Stimulated activated CD8-positive, alpha-beta memory T cell treated with anti-CD3 and anti-CD28 coated beads, Interleukin-12 subunit alpha, Interleukin-12 subunit beta, amount 100 ng/mL, for 24 hours (primary cell): ENCODE measurements around the gene SYNRG.

ENCODE experiments used
- DNase-seq: peaks from one replicate; pipeline ENCODE4 v3.0.0-alpha.2; 2020; ENCODE audit errors: extremely low read depth

SYNRG gene

GRCh38 chr17:37598145-37598544 is 11.1 kb downstream of the SYNRG start:
- no peak for DNase-seq

- no peak for DNase-seq
Measured at GRCh38 chr17:37592291-37592690, 16.9 kb downstream of the SYNRG start.

DNA sequence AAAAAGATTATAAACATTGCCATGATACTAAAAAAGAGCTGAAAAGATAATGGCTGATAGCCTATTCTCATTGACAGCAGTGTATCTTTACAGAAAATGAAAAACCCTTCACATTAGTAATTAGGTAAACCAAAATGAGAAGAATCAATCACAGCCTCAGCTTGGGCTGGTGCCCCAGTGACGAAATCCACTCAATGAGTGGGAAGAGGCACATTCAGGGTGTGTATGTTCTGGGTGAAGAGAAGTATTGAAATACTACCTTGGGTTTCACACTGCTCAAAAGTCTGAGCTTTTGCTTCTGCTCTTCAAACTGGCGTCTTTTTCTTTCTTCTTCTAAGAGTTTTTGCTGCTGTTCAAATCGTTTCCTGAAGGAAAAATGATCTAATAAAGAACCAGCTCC is 24.2 kb downstream of the SYNRG start:
- DNase-seq: no peak

- DNase-seq: no peak
Measured at GRCh38 chr17:37576281-37576680, 32.9 kb downstream of the SYNRG start.

DNA sequence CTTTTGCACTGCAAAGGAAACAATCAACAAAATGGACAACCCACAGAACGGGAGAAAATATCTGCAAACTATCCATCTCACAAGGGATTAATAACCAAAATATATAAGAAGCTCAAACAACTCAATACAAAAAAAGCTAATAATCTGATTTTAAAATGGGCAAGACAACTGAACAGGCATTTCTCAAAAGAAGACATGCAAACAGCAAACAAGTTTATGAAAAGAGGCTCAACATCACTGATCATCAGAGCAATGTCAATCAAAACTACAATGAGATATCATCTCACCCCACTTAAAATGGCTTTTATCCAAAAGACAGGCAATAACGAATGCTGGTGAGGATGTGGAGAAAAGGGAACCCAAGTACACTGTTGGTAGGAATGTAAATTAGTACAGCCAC is 34.8 kb downstream of the SYNRG start:
- no peak for DNase-seq

GRCh38 chr17:37571674-37572073 is 37.5 kb downstream of the SYNRG start:
- DNase-seq: no peak

DNA sequence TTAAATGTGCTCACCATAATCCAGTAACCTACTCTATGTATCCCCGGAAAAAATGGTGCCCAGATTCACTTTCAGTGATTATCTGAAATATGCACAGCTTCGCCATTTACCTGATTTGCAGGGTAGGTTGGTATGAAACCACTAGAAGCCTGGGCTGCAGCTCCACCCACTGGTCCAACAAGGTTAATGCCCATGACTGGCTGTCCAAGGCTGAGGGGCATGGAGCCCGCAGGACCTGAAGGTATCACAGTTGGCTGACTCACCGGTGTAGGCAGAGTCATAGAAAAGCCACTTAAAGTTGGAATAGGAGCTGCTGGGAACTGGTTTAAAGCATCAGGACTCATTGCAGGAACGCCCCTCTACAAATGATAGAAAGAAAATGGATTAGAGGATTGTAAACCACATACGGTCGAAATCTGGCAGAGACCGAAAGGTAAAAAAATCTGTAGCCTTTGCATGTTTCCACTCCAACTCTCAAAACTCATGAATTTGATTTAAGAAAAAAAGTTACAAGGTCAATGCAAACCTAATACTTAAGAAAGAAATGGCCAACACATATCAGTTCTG is 38.6 kb downstream of the SYNRG start:
- DNase-seq: no peak

DNA sequence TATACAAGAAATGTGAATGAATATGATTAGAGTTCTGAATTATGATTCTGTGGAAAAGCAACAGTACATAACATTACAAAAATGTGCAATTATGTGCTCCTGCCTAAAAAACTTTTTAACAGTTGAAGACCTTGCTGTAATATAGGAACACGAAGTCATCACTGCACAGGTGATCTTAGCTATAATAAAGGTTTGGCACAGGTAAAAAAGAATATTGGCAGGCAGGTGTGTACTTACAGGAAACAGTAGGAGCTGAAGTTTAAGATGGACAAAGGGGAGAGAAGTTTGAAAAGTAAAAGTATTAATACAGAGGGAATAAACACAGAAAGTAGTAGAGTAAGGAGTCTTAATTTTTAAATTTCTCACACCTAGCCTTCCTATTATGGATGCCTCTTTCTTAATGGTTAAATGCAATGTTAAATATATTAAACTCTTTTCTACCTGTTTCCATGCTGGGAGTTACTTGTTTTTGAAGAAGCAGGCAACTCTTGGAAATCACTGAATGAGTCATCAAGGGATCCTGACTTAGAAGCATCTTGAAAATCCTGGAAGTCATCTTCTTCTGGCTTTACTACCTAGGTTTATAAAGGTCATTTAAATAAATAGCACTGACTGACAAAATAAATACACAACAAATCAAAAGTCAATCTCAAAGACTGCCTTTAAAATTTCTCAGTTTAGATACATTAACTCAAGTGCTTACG is 40.7 kb downstream of the SYNRG start:
- no peak for DNase-seq

DNA sequence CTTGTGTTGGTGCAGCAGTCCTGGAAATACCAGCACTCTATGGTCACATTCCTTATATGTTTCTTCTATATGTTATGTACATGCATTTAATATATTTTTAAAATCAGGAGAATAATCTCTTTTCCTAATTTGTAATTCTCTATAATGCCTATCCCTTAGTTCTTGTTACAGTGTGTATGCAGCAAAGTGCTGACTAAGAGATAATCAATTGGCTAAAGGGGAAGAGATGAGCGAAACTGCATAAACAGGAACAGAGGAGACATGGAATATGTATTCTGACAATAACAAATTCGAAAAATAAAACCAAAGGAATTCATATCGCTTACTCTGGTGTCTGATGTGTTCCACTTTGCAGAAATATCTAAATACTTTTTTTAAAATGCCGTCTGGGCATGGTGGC is 41.7 kb downstream of the SYNRG start:
- no peak for DNase-seq

DNA sequence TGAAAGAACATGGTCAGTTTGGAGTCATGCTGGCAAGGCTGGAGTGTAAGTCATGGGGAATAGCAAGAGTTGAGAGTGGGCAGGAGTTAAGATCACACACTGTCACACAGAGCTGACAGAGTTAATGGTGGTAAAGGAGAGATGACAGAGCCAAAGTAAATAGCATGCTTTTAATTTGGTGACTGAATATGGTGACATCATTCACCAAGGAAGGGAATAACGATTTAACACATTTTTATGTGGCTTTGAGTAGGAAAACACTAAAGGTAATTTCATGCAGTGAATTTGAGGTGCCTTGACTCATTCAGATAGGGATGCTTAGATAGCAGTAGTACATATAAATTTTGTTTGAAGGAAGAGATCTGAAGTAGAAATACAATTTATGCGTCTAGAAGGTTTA is 42.1 kb downstream of the SYNRG start:
- DNase-seq: no peak

DNA sequence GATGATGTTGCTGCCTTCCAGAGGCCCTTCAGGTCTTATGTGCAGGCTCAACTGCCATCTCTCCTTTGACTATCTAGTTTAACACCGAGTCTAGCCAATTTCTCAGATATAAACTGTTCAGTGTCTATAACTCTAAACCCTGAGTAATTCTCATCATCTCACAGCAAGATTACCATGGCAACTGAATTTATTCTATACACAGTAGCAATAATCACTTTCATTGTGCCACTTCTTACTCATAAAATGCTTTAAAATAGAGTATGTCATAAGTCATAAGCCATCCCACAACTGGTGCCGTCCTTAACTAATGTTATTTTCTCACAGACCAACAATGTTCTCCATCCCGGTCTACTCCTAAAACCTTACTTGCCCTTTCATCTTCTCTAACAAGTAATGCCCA is 45.0 kb downstream of the SYNRG start:
- DNase-seq: no peak

GRCh38 chr17:37562016-37562745 is 47.0 kb downstream of the SYNRG start:
- no peak for DNase-seq

DNA sequence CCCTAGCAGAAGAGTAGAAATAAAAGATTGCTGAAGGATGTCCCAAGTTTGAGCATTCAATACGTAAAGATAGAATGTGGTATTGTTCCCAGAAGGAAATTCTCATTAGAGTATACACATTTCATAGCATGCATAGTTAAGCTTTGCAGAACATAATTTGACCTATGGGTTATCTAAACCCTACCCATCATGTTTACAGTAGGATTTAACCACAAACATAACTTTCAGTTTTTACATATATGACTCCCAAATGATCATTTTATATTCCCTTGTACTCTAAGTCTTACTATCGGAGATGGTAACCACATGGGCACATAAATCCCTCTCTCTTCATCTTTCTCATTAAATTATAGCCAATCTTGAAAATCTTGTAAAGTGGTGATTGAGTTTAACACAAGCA is 50.9 kb downstream of the SYNRG start:
- no peak for DNase-seq

DNA sequence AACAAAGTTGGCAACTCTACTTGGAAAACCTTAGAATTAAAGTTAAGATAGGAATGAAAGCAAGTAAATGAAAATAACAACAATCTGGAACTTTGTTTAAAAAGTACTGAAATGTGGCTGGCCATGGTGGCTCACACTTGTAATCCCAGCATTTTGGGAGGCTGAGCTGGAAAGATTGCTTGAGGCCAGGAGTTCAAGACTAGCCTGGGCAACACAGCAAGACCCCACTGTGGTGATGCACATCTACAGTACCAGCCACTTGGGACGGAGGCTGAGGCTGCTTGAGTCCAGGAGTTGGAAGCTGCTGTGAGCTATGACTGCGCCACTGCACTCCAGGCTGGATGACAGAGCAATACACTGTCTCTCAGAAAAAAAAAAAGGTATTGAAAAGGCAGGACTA is 51.7 kb downstream of the SYNRG start:
- no peak for DNase-seq

- DNase-seq: no peak
Measured at GRCh38 chr17:37555386-37555785, 53.8 kb downstream of the SYNRG start.

DNA sequence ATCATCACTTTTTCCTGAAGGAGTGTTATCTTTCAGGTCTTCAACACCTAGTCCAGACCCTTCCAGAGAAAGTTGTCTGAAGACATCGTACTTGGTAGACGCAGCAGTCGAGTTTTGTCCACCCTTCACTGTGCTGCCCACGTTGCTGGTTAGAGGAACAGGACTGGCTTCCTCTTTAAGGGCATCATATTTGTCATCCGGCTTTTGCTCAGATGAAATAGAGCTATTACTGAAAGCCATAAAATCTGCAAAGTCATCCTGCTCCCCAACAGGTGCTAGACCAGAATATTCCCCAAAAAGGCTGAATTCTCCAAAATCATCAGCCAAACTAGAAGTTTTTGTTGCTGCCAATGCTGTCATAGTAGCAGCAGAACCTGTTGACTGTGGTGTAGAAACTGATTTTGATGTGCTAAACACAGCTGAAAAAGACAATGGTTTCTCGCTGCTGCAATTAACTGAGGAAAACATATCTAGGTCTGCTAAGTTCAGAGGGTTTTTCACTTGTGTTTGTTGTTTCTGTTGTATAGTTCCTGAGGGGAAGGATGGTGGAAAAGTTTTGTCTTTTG is 55.7 kb downstream of the SYNRG start:
- no peak for DNase-seq

- DNase-seq: no peak
Measured at GRCh38 chr17:37551788-37552187, 57.4 kb downstream of the SYNRG start.

DNA sequence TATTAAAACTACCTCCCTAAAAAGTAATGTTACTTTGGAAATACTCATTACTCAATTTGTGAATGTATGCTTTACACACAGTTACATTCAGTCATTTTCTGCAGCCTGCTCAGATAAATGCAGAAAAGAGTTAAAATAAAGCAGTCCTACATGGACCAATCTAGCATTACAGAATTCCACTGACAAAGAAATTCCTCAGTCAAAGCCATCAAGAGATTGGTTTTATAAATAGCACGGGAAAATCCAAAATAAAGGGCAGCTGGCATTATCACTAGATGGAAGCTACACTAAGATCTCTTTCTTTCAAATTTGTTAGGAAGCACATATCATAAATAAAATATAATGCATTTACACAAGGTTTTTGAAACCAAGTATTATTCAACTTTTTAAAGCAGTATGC is 61.2 kb downstream of the SYNRG start:
- DNase-seq: no peak

- DNase-seq: no peak
Measured at GRCh38 chr17:37546302-37546701, 62.9 kb downstream of the SYNRG start.

DNA sequence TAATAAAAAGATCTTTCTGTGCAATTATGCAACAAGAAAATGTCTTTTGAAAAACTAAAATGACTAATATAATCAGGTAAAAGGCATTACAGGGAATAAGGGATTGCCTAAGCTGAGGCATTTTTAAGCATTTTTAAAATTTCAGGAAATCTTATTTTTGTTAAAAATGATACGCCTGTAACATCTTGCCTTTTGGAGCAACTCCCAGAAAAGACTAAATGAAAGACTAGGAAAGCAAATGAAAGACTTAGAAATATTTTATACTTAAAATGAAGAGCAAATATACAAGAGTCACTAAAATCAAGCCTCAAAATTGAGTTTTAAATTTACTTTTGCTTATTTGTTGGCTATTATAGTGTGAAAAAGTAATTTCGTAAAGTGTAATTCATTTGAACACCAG is 63.7 kb downstream of the SYNRG start:
- no peak for DNase-seq

GRCh38 chr17:37543637-37544052 is 65.6 kb downstream of the SYNRG start:
- no peak for DNase-seq

- DNase-seq: no peak
Measured at GRCh38 chr17:37541880-37542660, 67.1 kb downstream of the SYNRG start.
